Measurements from ENCODE around the gene RGS14.

DNA sequence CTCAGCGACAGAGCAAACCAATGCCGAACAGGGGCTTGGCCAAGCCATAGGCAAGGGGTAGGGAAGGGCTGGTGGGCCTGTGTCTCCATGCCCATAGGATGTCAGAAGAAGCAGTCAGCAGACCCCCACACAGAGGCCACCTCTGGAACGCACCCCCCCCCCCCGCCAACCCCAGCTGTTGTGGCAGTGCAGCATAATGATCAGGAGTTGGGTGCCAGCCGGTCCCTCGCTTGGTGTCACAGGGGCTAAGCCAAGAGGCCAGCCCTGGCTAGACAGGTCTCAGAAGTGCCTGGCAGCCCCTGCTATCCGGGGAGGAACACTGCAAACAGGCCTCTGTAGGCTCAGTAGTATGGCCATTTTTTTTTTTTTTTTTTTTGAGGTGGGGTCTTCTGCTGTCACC, 42.3 kb upstream of the RGS14 start:
- TF ChIP-seq, protein P1, sequence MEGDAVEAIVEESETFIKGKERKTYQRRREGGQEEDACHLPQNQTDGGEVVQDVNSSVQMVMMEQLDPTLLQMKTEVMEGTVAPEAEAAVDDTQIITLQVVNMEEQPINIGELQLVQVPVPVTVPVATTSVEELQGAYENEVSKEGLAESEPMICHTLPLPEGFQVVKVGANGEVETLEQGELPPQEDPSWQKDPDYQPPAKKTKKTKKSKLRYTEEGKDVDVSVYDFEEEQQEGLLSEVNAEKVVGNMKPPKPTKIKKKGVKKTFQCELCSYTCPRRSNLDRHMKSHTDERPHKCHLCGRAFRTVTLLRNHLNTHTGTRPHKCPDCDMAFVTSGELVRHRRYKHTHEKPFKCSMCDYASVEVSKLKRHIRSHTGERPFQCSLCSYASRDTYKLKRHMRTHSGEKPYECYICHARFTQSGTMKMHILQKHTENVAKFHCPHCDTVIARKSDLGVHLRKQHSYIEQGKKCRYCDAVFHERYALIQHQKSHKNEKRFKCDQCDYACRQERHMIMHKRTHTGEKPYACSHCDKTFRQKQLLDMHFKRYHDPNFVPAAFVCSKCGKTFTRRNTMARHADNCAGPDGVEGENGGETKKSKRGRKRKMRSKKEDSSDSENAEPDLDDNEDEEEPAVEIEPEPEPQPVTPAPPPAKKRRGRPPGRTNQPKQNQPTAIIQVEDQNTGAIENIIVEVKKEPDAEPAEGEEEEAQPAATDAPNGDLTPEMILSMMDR (IDR thresholded peaks at IDR 0.05; ENCODE audit: extremely low read depth in 1 of 2, insufficient read depth in 1 of 2, low read depth in 1 of 2, low read length in 2 of 2): no peak
- TF ChIP-seq POLR2AphosphoS5 (IDR thresholded peaks at IDR 0.05; ENCODE audit: insufficient read depth, low read depth, low read length): no peak
- TF ChIP-seq EZH2 (IDR thresholded peaks at IDR 0.05; ENCODE audit: borderline replicate concordance, low read depth, low read length, severe bottlenecking): no peak
- TF ChIP-seq POLR2A (IDR thresholded peaks at IDR 0.05; ENCODE audit: low read depth, low read length): no peak
- TF ChIP-seq GATA2 (IDR thresholded peaks at IDR 0.05; ENCODE audit: insufficient read depth, insufficient read length, low read depth, low read length): no peak
- TF ChIP-seq, protein P2, sequence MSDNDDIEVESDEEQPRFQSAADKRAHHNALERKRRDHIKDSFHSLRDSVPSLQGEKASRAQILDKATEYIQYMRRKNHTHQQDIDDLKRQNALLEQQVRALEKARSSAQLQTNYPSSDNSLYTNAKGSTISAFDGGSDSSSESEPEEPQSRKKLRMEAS (IDR thresholded peaks at IDR 0.05; ENCODE audit: insufficient read depth, insufficient read length): no peak
